HEK293 (cell line): ENCODE results near the gene ATP13A3.

ENCODE experiments used
- CTCF ChIA-PET: fragments of 350-600 bp; formaldehyde crosslinking; extraction: SDS; loops from one replicate; lab custom pipeline; 2021; ENCODE audit warnings: antibody characterized with exemption; lab: Yijun Ruan, JAX
- POLR2A ChIA-PET: fragments of 300-600 bp; formaldehyde crosslinking; extraction: SDS; loops from one replicate; lab custom pipeline; 2020; ENCODE audit warnings: antibody characterized with exemption, inconsistent platforms; lab: Yijun Ruan, JAX
- H3K27ac ChIP-seq: fragments of 200-500 bp; sonication (Bioruptor generic); 2 replicates; pipeline ENCODE4 v1.5.1; 2014; ENCODE audit warnings: low read depth, low read length, control low read depth, inconsistent platforms; ENCODE audit errors: extremely low read depth
- H3K36me3 ChIP-seq, 2 experiments: fragments of 200-500 bp in 1 of 2; sonication (Bioruptor generic) in 1 of 2; 1 replicate in 1 of 2; 2 replicates in 1 of 2; pipeline ENCODE4 v1.5.1; 2014 to 2017; ENCODE audit warnings: inconsistent platforms in 2 of 2, low read length in 2 of 2; ENCODE audit not compliant: control insufficient read depth in 2 of 2, insufficient read depth in 1 of 2
- H3K4me1 ChIP-seq: fragments of 200-500 bp; sonication (Bioruptor generic); 2 replicates; pipeline ENCODE4 v1.5.1; 2014; ENCODE audit warnings: mild to moderate bottlenecking, low read length, inconsistent platforms; ENCODE audit not compliant: control insufficient read depth, insufficient read depth
- H3K4me3 ChIP-seq: 2 replicates; pipeline ENCODE4 v1.5.1; 2011; ENCODE audit warnings: low read depth, mild to moderate bottlenecking, control low read depth, low read length, moderate library complexity
- H3K9me3 ChIP-seq: fragments of 200-500 bp; sonication (Bioruptor generic); 2 replicates; pipeline ENCODE4 v1.5.1; 2014; ENCODE audit warnings: low read depth, low read length, inconsistent platforms; ENCODE audit not compliant: control insufficient read depth, insufficient read depth
- KLF17 ChIP-seq: fragments of 450-650 bp; formaldehyde crosslinking; IDR thresholded peaks from 2 replicates; pipeline ENCODE4 v1.5.1; 2016; ENCODE audit warnings: missing biosample characterization, missing genetic modification characterization
- RBAK ChIP-seq: fragments of 450-650 bp; formaldehyde crosslinking; IDR thresholded peaks from 2 replicates; pipeline ENCODE4 v1.5.1; 2016; ENCODE audit warnings: missing biosample characterization, missing genetic modification characterization
- REST ChIP-seq: fragments of 450-650 bp; formaldehyde crosslinking; IDR thresholded peaks from 2 replicates; pipeline ENCODE4 v1.5.1; 2016; ENCODE audit warnings: missing biosample characterization, missing genetic modification characterization
- WT1 ChIP-seq: fragments of 450-650 bp; formaldehyde crosslinking; IDR thresholded peaks from 2 replicates; pipeline ENCODE4 v1.5.1; 2016; ENCODE audit warnings: missing biosample characterization, missing genetic modification characterization
- ZBTB21 ChIP-seq: fragments of 450-650 bp; formaldehyde crosslinking; IDR thresholded peaks from 2 replicates; pipeline ENCODE4 v1.5.1; 2017; ENCODE audit warnings: missing biosample characterization, missing genetic modification characterization
- ZBTB48 ChIP-seq: fragments of 450-650 bp; formaldehyde crosslinking; IDR thresholded peaks from 2 replicates; pipeline ENCODE4 v1.5.1; 2016; ENCODE audit warnings: missing biosample characterization, missing genetic modification characterization
- ZNF114 ChIP-seq: fragments of 450-650 bp; formaldehyde crosslinking; IDR thresholded peaks from 2 replicates; pipeline ENCODE4 v1.5.0; 2017; ENCODE audit warnings: missing biosample characterization, missing genetic modification characterization
- ZNF223 ChIP-seq: fragments of 450-650 bp; formaldehyde crosslinking; IDR thresholded peaks from 2 replicates; pipeline ENCODE4 v1.5.1; 2016; ENCODE audit warnings: missing biosample characterization, missing genetic modification characterization
- ZNF280C ChIP-seq: fragments of 450-650 bp; formaldehyde crosslinking; IDR thresholded peaks from 2 replicates; pipeline ENCODE4 v1.5.1; 2016; ENCODE audit warnings: missing biosample characterization, missing genetic modification characterization
- ZNF341 ChIP-seq: fragments of 450-650 bp; formaldehyde crosslinking; IDR thresholded peaks from 2 replicates; pipeline ENCODE4; 2016; ENCODE audit warnings: low read depth, missing biosample characterization, missing genetic modification characterization
- ZNF37A ChIP-seq: fragments of 450-650 bp; IDR thresholded peaks from 2 replicates; pipeline ENCODE4 v1.5.1; 2018; ENCODE audit warnings: missing biosample characterization, missing genetic modification characterization
- ZNF510 ChIP-seq: fragments of 450-650 bp; formaldehyde crosslinking; IDR thresholded peaks from 2 replicates; pipeline ENCODE4 v1.5.1; 2018; ENCODE audit warnings: mild to moderate bottlenecking, missing genetic modification characterization, missing biosample characterization; ENCODE audit not compliant: insufficient replicate concordance
- ZNF555 ChIP-seq: fragments of 450-650 bp; formaldehyde crosslinking; conservative IDR thresholded peaks from 2 replicates; pipeline ENCODE4 v1.5.1; 2017; ENCODE audit warnings: missing biosample characterization, mild to moderate bottlenecking, missing genetic modification characterization, inconsistent platforms
- ZNF701 ChIP-seq: fragments of 450-650 bp; formaldehyde crosslinking; IDR thresholded peaks from 2 replicates; pipeline ENCODE4 v1.5.1; 2016; ENCODE audit warnings: missing biosample characterization, missing genetic modification characterization
- ZNF837 ChIP-seq: fragments of 450-650 bp; formaldehyde crosslinking; IDR thresholded peaks from 2 replicates; pipeline ENCODE4 v1.5.1; 2016; ENCODE audit warnings: missing biosample characterization, missing genetic modification characterization
- TF ChIP-seq, protein P1 (sequence below): fragments of 450-650 bp; formaldehyde crosslinking; IDR thresholded peaks from 2 replicates; pipeline ENCODE4 v1.5.1; 2016; ENCODE audit warnings: missing biosample characterization, missing genetic modification characterization
- TF ChIP-seq, protein P2 (sequence below): fragments of 450-650 bp; formaldehyde crosslinking; conservative IDR thresholded peaks from 2 replicates; pipeline ENCODE4 v1.5.1; 2016; ENCODE audit warnings: low read depth, missing biosample characterization, missing genetic modification characterization
- TF ChIP-seq, protein P3 (sequence below): fragments of 450-650 bp; formaldehyde crosslinking; IDR thresholded peaks from 2 replicates; pipeline ENCODE4 v1.5.1; 2016; ENCODE audit warnings: missing biosample characterization, missing genetic modification characterization

The ATP13A3 gene

GRCh38 chr3:194522579-194523046 is 35.8 kb upstream of the ATP13A3 start:
- Histone ChIP-seq H3K4me1 (no peaks in the 10 kb centered on the region), H3K27ac (no peak overlapping the region), H3K4me3 (no peak overlapping the region), H3K9me3 (no peaks in the 10 kb centered on the region), H3K36me3 (no peaks in the 10 kb centered on the region)
- ChIA-PET CTCF (no interaction called here), POLR2A (no interaction called here)
- TF ChIP-seq, protein P1, sequence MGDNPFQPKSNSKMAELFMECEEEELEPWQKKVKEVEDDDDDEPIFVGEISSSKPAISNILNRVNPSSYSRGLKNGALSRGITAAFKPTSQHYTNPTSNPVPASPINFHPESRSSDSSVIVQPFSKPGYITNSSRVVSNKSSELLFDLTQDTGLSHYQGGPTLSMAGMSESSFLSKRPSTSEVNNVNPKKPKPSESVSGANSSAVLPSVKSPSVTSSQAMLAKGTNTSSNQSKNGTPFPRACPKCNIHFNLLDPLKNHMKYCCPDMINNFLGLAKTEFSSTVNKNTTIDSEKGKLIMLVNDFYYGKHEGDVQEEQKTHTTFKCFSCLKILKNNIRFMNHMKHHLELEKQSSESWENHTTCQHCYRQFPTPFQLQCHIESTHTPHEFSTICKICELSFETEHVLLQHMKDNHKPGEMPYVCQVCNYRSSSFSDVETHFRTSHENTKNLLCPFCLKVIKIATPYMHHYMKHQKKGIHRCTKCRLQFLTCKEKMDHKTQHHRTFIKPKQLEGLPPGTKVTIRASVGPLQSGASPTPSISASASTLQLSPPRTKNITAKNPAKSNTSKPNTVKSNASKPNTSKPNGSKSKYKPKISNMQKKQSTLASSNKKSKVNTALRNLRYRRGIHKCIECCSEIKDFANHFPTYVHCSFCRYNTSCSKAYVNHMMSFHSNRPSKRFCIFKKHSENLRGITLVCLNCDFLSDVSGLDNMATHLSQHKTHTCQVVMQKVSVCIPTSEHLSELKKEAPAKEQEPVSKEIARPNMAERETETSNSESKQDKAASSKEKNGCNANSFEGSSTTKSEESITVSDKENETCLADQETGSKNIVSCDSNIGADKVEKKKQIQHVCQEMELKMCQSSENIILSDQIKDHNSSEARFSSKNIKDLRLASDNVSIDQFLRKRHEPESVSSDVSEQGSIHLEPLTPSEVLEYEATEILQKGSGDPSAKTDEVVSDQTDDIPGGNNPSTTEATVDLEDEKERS, result no peak
- no peak for TF ChIP-seq ZNF280C (tag by site-specific recombination)
- TF ChIP-seq, protein P2, sequence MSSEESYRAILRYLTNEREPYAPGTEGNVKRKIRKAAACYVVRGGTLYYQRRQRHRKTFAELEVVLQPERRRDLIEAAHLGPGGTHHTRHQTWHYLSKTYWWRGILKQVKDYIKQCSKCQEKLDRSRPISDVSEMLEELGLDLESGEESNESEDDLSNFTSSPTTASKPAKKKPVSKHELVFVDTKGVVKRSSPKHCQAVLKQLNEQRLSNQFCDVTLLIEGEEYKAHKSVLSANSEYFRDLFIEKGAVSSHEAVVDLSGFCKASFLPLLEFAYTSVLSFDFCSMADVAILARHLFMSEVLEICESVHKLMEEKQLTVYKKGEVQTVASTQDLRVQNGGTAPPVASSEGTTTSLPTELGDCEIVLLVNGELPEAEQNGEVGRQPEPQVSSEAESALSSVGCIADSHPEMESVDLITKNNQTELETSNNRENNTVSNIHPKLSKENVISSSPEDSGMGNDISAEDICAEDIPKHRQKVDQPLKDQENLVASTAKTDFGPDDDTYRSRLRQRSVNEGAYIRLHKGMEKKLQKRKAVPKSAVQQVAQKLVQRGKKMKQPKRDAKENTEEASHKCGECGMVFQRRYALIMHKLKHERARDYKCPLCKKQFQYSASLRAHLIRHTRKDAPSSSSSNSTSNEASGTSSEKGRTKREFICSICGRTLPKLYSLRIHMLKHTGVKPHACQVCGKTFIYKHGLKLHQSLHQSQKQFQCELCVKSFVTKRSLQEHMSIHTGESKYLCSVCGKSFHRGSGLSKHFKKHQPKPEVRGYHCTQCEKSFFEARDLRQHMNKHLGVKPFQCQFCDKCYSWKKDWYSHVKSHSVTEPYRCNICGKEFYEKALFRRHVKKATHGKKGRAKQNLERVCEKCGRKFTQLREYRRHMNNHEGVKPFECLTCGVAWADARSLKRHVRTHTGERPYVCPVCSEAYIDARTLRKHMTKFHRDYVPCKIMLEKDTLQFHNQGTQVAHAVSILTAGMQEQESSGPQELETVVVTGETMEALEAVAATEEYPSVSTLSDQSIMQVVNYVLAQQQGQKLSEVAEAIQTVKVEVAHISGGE (tag by site-specific recombination), result no peak
- TF ChIP-seq KLF17 (tag by site-specific recombination), result no peak
- TF ChIP-seq ZNF555 (tag by site-specific recombination), result no peak
- no peak for TF ChIP-seq RBAK (tag by site-specific recombination)
- TF ChIP-seq WT1 (tag by site-specific recombination), result no peak
- no peak for TF ChIP-seq ZNF701
- no peak for TF ChIP-seq ZNF510
- TF ChIP-seq ZBTB48, result no peak
- no peak for TF ChIP-seq ZNF37A (tag by site-specific recombination)
- TF ChIP-seq ZBTB21, result no peak
- no peak for TF ChIP-seq REST (tag by site-specific recombination)
- TF ChIP-seq, protein P3, sequence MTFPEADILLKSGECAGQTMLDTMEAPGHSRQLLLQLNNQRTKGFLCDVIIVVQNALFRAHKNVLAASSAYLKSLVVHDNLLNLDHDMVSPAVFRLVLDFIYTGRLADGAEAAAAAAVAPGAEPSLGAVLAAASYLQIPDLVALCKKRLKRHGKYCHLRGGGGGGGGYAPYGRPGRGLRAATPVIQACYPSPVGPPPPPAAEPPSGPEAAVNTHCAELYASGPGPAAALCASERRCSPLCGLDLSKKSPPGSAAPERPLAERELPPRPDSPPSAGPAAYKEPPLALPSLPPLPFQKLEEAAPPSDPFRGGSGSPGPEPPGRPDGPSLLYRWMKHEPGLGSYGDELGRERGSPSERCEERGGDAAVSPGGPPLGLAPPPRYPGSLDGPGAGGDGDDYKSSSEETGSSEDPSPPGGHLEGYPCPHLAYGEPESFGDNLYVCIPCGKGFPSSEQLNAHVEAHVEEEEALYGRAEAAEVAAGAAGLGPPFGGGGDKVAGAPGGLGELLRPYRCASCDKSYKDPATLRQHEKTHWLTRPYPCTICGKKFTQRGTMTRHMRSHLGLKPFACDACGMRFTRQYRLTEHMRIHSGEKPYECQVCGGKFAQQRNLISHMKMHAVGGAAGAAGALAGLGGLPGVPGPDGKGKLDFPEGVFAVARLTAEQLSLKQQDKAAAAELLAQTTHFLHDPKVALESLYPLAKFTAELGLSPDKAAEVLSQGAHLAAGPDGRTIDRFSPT (tag by site-specific recombination), result no peak
- no peak for TF ChIP-seq ZNF837 (tag by site-specific recombination)
- no peak for TF ChIP-seq ZNF114 (tag by site-specific recombination)
- no peak for TF ChIP-seq ZNF341
- no peak for TF ChIP-seq ZNF223 (tag by site-specific recombination)
